Measurements from ENCODE around the gene WNT3A. TPM values are rescaled to one million over a fixed set of nuclear protein-coding genes. Genes with fewer than 3 reads are reported as not detected.

WNT3A gene
- total RNA-seq, 4 donors from 2014 or later: not detected

DNA sequence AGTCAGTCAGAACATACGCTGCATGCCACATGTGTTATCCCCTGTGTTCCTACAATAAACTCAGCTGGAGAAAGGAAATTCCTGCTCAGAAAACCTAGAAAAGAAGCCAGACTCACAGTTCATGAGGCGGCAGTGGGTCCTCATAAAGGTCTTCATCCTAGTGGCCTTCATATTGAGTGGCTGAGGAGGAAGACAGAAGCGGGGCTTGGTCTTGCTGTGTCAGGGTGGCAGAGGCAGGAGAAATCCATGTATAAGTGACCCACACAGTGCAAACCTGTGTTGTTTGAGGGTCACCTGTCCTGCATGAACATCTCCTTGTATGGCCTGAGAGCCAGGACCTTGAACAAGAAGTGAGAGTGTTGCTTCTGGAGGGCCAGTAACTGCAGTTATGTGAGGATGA lies 4.0 kb upstream of the WNT3A start:
- TF ChIP-seq CTCF (IDR thresholded peaks at IDR 0.05; ENCODE audit: low read depth): no peak

GRCh38 chr1:228003461-228004330 lies 3.1 kb upstream of the WNT3A start:
- no peak for TF ChIP-seq CTCF (IDR thresholded peaks at IDR 0.05; ENCODE audit: low read depth)

DNA sequence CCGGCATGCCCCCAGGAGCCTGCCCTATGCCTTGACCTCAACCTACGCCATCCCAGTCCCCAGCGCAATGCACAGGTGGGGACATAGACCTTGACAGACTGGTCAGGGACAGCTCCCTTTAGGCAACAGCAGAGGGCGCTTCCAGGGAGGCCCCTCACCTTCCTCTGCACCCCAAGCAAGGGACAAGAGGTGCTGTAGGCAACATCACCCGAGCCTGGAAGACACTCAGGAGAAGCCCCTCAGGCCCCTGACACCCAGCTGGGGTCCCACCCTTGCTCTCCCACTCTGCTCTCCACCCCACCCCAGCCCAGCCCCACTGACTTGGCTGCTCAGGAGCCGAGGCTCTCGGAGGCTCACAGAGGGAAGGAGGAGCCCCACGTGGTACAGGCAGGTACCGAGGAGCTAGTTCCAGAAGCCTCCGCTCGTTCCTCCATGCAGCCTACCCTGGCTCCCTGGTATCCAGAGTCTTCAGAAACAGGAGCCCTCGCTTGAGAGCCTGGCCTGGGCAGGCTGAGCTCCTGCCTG lies 2.4 kb upstream of the WNT3A start:
- TF ChIP-seq CTCF (IDR thresholded peaks at IDR 0.05; ENCODE audit: low read depth): no peak

GRCh38 chr1:228004856-228005462 lies 1.8 kb upstream of the WNT3A start:
- no peak for TF ChIP-seq CTCF (IDR thresholded peaks at IDR 0.05; ENCODE audit: low read depth)

- TF ChIP-seq CTCF (IDR thresholded peaks at IDR 0.05; ENCODE audit: low read depth): no peak
These were observed 1.2 kb upstream of the WNT3A start for GRCh38 chr1:228005511-228006033.

DNA sequence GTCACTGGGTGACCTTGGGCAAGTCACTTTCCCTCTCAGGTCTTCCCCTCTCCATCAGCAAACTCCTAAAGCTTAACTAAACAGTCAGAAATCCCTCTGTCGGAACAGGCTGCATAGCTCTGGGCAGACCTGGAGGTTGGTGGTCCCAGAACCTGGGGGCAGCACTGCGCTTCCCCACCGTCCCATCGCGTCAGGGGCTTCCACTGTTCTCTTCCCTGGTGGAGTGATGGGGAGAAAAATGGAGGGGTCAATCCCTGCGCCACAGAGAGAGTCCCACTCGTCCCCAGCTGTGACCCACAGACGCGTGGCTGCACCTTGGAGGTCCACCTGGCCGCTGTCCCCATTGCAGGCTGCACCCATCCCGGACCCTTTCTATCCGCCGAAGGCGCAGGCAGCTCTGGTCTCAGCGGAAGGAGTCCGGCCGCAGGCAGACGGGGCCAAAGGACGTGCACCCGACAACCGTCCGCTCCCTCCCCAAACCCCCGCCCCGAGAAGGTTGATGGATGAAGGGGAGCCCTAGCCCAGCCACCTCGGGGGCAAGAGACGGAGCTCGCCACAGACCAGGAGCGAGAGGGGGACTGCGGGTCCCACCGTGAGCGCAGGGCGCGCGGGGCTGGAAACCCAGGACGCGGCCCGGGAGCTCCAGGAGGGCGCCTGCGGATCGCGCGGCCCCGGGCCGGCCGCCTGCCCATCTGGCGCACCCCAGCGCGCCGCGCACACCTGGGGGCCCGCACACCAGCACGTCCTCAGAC lies 588 bp upstream of the WNT3A start:
- TF ChIP-seq CTCF (IDR thresholded peaks at IDR 0.05; ENCODE audit: low read depth): no peak
